HL-60 (cell line): Measurements from ENCODE around the gene IGSF9B.

Experiments
- CTCF ChIP-seq: IDR thresholded peaks from one replicate; pipeline ENCODE4 v1.5.1; 2011; ENCODE audit warnings: low read length, control low read depth, inconsistent platforms; ENCODE audit not compliant: insufficient read depth
- GABPA ChIP-seq: IDR thresholded peaks from 2 replicates; pipeline ENCODE4 v1.6.1; 2012; ENCODE audit warnings: low read depth
- POLR2AphosphoS5 ChIP-seq: IDR thresholded peaks from 2 replicates; pipeline ENCODE4 v1.6.1; 2012; ENCODE audit warnings: low read depth

- TF ChIP-seq CTCF = no peak
- TF ChIP-seq POLR2AphosphoS5 = no peak
- TF ChIP-seq GABPA = no peak
Observed at GRCh38 chr11:133951327-133952198, 5.2 kb downstream of the IGSF9B start.
